NT2/D1 (cell line): Measurements from ENCODE around the gene ZNF429.

Experiments
- SUZ12 ChIP-seq: IDR thresholded peaks from 2 replicates; pipeline ENCODE4 v1.6.1; 2011; ENCODE audit not compliant: insufficient read length, insufficient read depth; ENCODE audit errors: extremely low read depth
- YY1 ChIP-seq: IDR thresholded peaks from 2 replicates; pipeline ENCODE4 v1.6.1; 2011; ENCODE audit not compliant: insufficient read length, insufficient read depth
- ZNF274 ChIP-seq: IDR thresholded peaks from 2 replicates; pipeline ENCODE4 v1.6.1; 2011; ENCODE audit warnings: mild to moderate bottlenecking, low read depth, low read length

DNA sequence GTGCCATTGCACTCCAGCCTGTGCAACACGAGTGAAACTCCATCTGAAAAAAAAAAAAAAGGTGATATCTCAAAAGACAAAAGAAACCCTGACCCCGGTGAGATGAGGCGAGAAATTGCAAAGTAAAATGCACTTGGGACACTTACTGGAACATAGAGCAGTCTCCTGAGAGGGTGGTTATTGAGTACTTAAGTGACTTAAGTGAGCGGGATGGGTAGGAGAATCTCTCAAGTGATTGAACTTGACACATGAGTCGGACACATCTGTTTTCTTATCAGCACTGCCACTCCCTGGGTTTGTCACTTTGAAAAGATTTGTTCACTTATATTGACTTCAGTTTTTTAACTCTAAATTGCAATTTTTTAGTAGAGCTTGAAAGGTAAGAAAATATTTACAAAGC, 2.8 kb downstream of the ZNF429 start:
- TF ChIP-seq YY1 (no peak), SUZ12 (no peak), ZNF274 (no peak)
